HepG2 (cell line): ENCODE data around the gene OR52E1. TPM values are rescaled to one million over a fixed set of nuclear protein-coding genes. Genes with fewer than 3 reads are reported as not detected.

Experiments
- ATAC-seq: fragments of 200-7000 bp; cut with Tn5 transposase; 3 replicates; pipeline ENCODE4 v1.9.1; 2020; ENCODE audit warnings: mild to moderate bottlenecking, moderate library complexity
- BruUV-seq: library from RNA; stranded (reverse); fragments of 400-500 nt; replicated peaks from 2 replicates; lab custom pipeline; 2021; lab: Mats Ljungman, UMichigan
- CTCF ChIA-PET: fragments of 300-600 bp; formaldehyde crosslinking; extraction: SDS; loops from one replicate; lab custom pipeline; 2021; ENCODE audit warnings: low total read pairs, inconsistent platforms, low intra/inter-chr PET ratio; lab: Yijun Ruan, JAX
- POLR2A ChIA-PET: fragments of 350-600 bp; sonication (Branson Sonifier 250); formaldehyde crosslinking; loops from one replicate; lab custom pipeline; 2020; ENCODE audit warnings: antibody characterized with exemption, inconsistent platforms; lab: Yijun Ruan, JAX
- DNase-seq: peaks from one replicate; pipeline ENCODE4 v3.0.0-alpha.2; 2015; ENCODE audit warnings: low spot score
- FAIRE-seq: peaks from 3 replicates; lab custom pipeline; 2011; peaks lifted over from hg19 to GRCh38; lab: Jason Lieb, UNC
- H2AFZ ChIP-seq: one replicate; pipeline ENCODE4 v1.6.1; 2011; ENCODE audit warnings: low read length, inconsistent platforms
- H3K27ac ChIP-seq: fragments of 300-600 bp; 3 replicates; pipeline ENCODE4 v1.8.0; 2011; ENCODE audit warnings: mixed run types, mild to moderate bottlenecking, mixed read lengths, low read length, inconsistent platforms; ENCODE audit not compliant: insufficient read depth; ENCODE audit errors: extremely low read length
- H3K27me3 ChIP-seq, 2 experiments: fragments of 200-600 bp in 1 of 2; 2 replicates in 1 of 2; 3 replicates in 1 of 2; pipeline versions ENCODE4 v1.6.0 to v1.8.0; 2011; ENCODE audit warnings: low read length in 2 of 2, mild to moderate bottlenecking in 2 of 2, moderate library complexity in 2 of 2, inconsistent platforms in 1 of 2; ENCODE audit not compliant: insufficient read depth in 2 of 2, control insufficient read depth in 1 of 2
- H3K36me3 ChIP-seq, 2 experiments: fragments of 200-600 bp in 1 of 2; replicated peaks in 1 of 2; 2 replicates in 1 of 2; 3 replicates in 1 of 2; pipeline versions ENCODE4 v1.5.1 to v1.8.0; 2011; ENCODE audit warnings: low read length in 2 of 2, inconsistent platforms in 1 of 2; ENCODE audit not compliant: insufficient read depth in 2 of 2, control insufficient read depth in 1 of 2
- H3K4me1 ChIP-seq: 2 replicates; pipeline ENCODE4 v1.5.1; 2012; ENCODE audit warnings: low read length, inconsistent platforms; ENCODE audit not compliant: insufficient read depth
- H3K4me2 ChIP-seq: 2 replicates; pipeline ENCODE4 v1.6.0; 2011; ENCODE audit warnings: low read depth, low read length, inconsistent platforms
- H3K4me3 ChIP-seq, 3 experiments: fragments of 200-600 bp in 1 of 3; sonication (generic), shearing (Covaris generic) in 1 of 3; replicated peaks in 1 of 3; 2 replicates each; pipeline ENCODE4 v1.5.1; 2011 to 2016; ENCODE audit warnings: low read length in 3 of 3, inconsistent platforms in 2 of 3, low read depth in 2 of 3, mild to moderate bottlenecking in 2 of 3, control low read depth in 1 of 3, mixed read lengths in 1 of 3; ENCODE audit not compliant: insufficient read depth in 1 of 3
- H3K79me2 ChIP-seq: one replicate; pipeline ENCODE4 v1.6.1; 2011; ENCODE audit warnings: low read length, inconsistent platforms; ENCODE audit not compliant: insufficient read depth
- H3K9ac ChIP-seq: 2 replicates; pipeline ENCODE4 v1.6.0; 2011; ENCODE audit warnings: mild to moderate bottlenecking, low read depth, low read length, inconsistent platforms; ENCODE audit not compliant: insufficient read depth
- H3K9me3 ChIP-seq: 2 replicates; pipeline ENCODE4 v1.5.1; 2012; ENCODE audit warnings: mild to moderate bottlenecking, low read length
- H4K20me1 ChIP-seq: 2 replicates; pipeline ENCODE4 v1.6.0; 2011; ENCODE audit warnings: inconsistent platforms, mild to moderate bottlenecking, low read length, moderate library complexity; ENCODE audit not compliant: insufficient read depth
- ATAD3A ChIP-seq: sonication (generic); formaldehyde crosslinking; IDR thresholded peaks from 2 replicates; pipeline ENCODE4 v1.4.0; 2020; ENCODE audit warnings: missing genetic modification reagents
- EHMT2 ChIP-seq: fragments of 200-600 bp; sonication (generic); IDR thresholded peaks from 2 replicates; pipeline ENCODE4 v1.7.0; 2017; ENCODE audit warnings: antibody characterized with exemption, low read depth, low read length, borderline replicate concordance
- GPBP1L1 ChIP-seq: sonication (generic); formaldehyde crosslinking; IDR thresholded peaks from 2 replicates; pipeline ENCODE4 v1.5.0; 2020; ENCODE audit warnings: mild to moderate bottlenecking, missing genetic modification reagents
- HNF4A ChIP-seq: sonication (generic); formaldehyde crosslinking; IDR thresholded peaks from 2 replicates; pipeline ENCODE4 v1.4.0; 2020; ENCODE audit warnings: missing genetic modification reagents
- JUND ChIP-seq: sonication (generic); formaldehyde crosslinking; IDR thresholded peaks from 2 replicates; pipeline ENCODE4 v1.8.0; 2022; ENCODE audit warnings: mild to moderate bottlenecking, missing genetic modification reagents
- MIER3 ChIP-seq: IDR thresholded peaks from 2 replicates; pipeline ENCODE4 v1.6.1; 2016; ENCODE audit warnings: missing compliant biosample characterization, borderline replicate concordance
- NFIB ChIP-seq: sonication (generic); formaldehyde crosslinking; IDR thresholded peaks from 2 replicates; pipeline ENCODE4 v1.9.0; 2021; ENCODE audit warnings: missing genetic modification reagents, mild to moderate bottlenecking, borderline replicate concordance
- PHF8 ChIP-seq: sonication (generic); formaldehyde crosslinking; IDR thresholded peaks from 2 replicates; pipeline ENCODE4 v1.5.0; 2020; ENCODE audit warnings: missing genetic modification reagents
- PTBP1 ChIP-seq: fragments of 200-400 bp; formaldehyde crosslinking; IDR thresholded peaks from 2 replicates; pipeline ENCODE4 v1.6.1; 2018; ENCODE audit warnings: low read length, low read depth; ENCODE audit not compliant: poor library complexity, severe bottlenecking
- REPIN1 ChIP-seq: sonication (generic); formaldehyde crosslinking; IDR thresholded peaks from 2 replicates; pipeline ENCODE4 v1.8.0; 2022; ENCODE audit warnings: missing genetic modification reagents, low read depth, mild to moderate bottlenecking, borderline replicate concordance
- SMARCC2 ChIP-seq: fragments of 450-650 bp; IDR thresholded peaks from 2 replicates; pipeline ENCODE4 v1.6.1; 2017; ENCODE audit warnings: antibody characterized with exemption, mild to moderate bottlenecking
- TRIM24 ChIP-seq: sonication (generic); formaldehyde crosslinking; IDR thresholded peaks from 2 replicates; pipeline ENCODE4 v1.8.0; 2022; ENCODE audit warnings: mild to moderate bottlenecking, missing genetic modification reagents
- YY1 ChIP-seq: IDR thresholded peaks from 2 replicates; pipeline ENCODE4 v1.6.1; 2011; ENCODE audit warnings: low read length, low read depth, moderate library complexity, mild to moderate bottlenecking; ENCODE audit not compliant: insufficient read depth, insufficient replicate concordance
- ZNF101 ChIP-seq: sonication (generic); formaldehyde crosslinking; IDR thresholded peaks from 2 replicates; pipeline ENCODE4 v1.4.0; 2020; ENCODE audit warnings: mild to moderate bottlenecking, low read depth, missing genetic modification reagents, borderline replicate concordance
- ZNF510 ChIP-seq: sonication (generic); formaldehyde crosslinking; IDR thresholded peaks from 2 replicates; pipeline ENCODE4 v1.4.0; 2020; ENCODE audit warnings: low read depth, mild to moderate bottlenecking, missing genetic modification reagents
- ZNF512 ChIP-seq: sonication (generic); formaldehyde crosslinking; IDR thresholded peaks from 2 replicates; pipeline ENCODE4 v1.4.0; 2020; ENCODE audit warnings: mild to moderate bottlenecking, missing genetic modification reagents
- ZNF569 ChIP-seq: sonication (generic); formaldehyde crosslinking; IDR thresholded peaks from 2 replicates; pipeline ENCODE4 v1.5.0; 2020; ENCODE audit warnings: mild to moderate bottlenecking, missing genetic modification reagents, moderate library complexity, borderline replicate concordance
- ZNF878 ChIP-seq: sonication (generic); formaldehyde crosslinking; IDR thresholded peaks from 2 replicates; pipeline ENCODE4 v1.8.1; 2023; ENCODE audit warnings: mild to moderate bottlenecking, missing genetic modification reagents, moderate library complexity
- WGBS: methylation state at CpG from one replicate; pipeline ENCODE4 v1.1.6; 2017; ENCODE audit warnings: low lambda C conversion rate; 5-methylcytosine and 5-hydroxymethylcytosine counted together
- in situ Hi-C: cut with HindIII; loops from 2 replicates; pipeline ENCODE4 v1.10.0; 2017; ENCODE audit warnings: low pct_unique_long_range_greater_than_20kb; ENCODE audit not compliant: extremely low pct_ligation_motif_present
- intact Hi-C: fragments of 100-400 bp; cut with micrococcal nuclease; formaldehyde crosslinking; loops from one replicate; pipeline ENCODE4 v1.10.0; 2022; ENCODE audit not compliant: unreplicated experiment
- polyA plus RNA-seq, 8 experiments: library from polyadenylated mRNA; depleted of rRNA in 3 of 8; stranded (reverse) in 7 of 8; unstranded in 1 of 8; fragments of >200 nt; fragmentation: Illumina TruSeq in 4 of 8; extraction: Trizol in 4 of 8; gene quantifications; 2 replicates each; pipeline versions ENCODE4 v1.2.1 to v1.2.3, GENCODE V29; 2011 to 2016; ENCODE audit warnings: low read depth in 4 of 8, missing spikeins in 1 of 8, mixed read lengths in 1 of 8; ENCODE audit not compliant: insufficient read depth in 1 of 8
- total RNA-seq, 5 experiments: library from RNA; depleted of rRNA; stranded (reverse); fragments of >200 nt; fragmentation: Illumina TruSeq; extraction: Trizol; gene quantifications; 2 replicates each; pipeline ENCODE4 v1.2.3, GENCODE V29; 2016; ENCODE audit warnings: low read depth in 1 of 5
- TF ChIP-seq, protein P1 (sequence below): sonication (generic); formaldehyde crosslinking; IDR thresholded peaks from 2 replicates; pipeline ENCODE4 v1.5.0; 2020; ENCODE audit warnings: mild to moderate bottlenecking, missing genetic modification reagents

OR52E1 gene
- total and polyA plus RNA-seq, 2 of the 13 experiments (the other 11 are each of a cell fraction or from before 2014, with no cell fraction given), result not detected

DNA sequence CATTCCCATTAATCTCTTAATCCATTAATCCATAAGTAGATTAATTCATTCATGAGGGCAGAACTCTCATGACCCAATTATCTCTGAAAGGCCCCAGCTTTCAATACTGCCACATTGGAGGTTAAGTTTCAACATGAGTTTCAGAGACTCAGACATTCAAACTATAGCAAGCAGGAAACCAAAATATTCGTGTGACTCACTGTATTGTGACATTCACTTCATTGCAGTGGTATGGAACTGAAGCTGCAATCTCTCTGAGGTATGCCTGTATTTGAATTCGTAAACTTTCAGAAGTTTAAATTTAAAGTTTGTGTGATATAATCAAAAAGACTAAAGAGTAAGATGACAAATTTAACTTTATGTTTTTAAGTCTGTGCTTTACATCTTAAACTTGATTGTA lies 26.0 kb upstream of the OR52E1 start (continued):
- TF ChIP-seq NFIB (CRISPR knock-in tag) (no peak), EHMT2 (no peak), ZNF569 (CRISPR knock-in tag) (no peak), ZNF510 (no peak), ZNF878 (CRISPR knock-in tag) (no peak)

DNA sequence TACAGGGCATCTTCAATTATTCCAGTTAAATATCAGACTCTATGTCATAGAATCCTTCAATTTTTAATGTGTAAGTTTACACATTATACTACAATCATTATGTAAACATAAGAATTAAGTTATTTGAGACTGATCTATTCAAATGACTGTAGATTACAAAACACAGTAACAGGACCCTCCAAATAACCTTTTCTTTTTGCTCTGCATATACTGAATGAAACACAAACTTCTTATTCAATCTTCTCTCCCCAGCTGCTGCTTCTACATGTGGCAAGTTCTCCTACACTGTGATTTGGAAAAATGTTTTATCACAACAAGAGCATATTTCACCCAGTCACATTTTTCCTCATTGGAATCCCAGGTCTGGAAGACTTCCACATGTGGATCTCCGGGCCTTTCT lies 23.1 kb upstream of the OR52E1 start, which contains the start of gene OR52J3:
OR52J3 (plus strand) TSS at position 301 of the 400 bp plus-strand sequence; CDS start at position 301, 0 bp downstream.
- intact Hi-C loops, result no loop called here
- Histone ChIP-seq H3K79me2 (no peaks in the 10 kb centered on the region), H3K27ac (no peak within 1 kb of the TSS), H3K4me3 (no peak within 1 kb of the TSS), H3K27me3 (no peaks in the 10 kb centered on the region; a peak in 1 of 5 replicates), H3K9me3 (no peaks in the 10 kb centered on the region), H3K36me3 (no peaks in the 10 kb centered on the region), H2AFZ (no peak within 1 kb of the TSS), H4K20me1 (no peaks in the 10 kb centered on the region), H3K9ac (no peak within 1 kb of the TSS), H3K4me1 (no peaks in the 10 kb centered on the region), H3K4me2 (no peak within 1 kb of the TSS)
- no peak for DNase-seq
- in situ Hi-C loops, result no loop called here
- ChIA-PET CTCF (no interaction called here), POLR2A (no interaction called here)
- FAIRE-seq, result no peak
- WGBS, result 0% methylated on average over 1 of the region's 1 CpG
- no peak for ATAC-seq
- no TSS peak for BruUV-seq
- TF ChIP-seq, protein P1, sequence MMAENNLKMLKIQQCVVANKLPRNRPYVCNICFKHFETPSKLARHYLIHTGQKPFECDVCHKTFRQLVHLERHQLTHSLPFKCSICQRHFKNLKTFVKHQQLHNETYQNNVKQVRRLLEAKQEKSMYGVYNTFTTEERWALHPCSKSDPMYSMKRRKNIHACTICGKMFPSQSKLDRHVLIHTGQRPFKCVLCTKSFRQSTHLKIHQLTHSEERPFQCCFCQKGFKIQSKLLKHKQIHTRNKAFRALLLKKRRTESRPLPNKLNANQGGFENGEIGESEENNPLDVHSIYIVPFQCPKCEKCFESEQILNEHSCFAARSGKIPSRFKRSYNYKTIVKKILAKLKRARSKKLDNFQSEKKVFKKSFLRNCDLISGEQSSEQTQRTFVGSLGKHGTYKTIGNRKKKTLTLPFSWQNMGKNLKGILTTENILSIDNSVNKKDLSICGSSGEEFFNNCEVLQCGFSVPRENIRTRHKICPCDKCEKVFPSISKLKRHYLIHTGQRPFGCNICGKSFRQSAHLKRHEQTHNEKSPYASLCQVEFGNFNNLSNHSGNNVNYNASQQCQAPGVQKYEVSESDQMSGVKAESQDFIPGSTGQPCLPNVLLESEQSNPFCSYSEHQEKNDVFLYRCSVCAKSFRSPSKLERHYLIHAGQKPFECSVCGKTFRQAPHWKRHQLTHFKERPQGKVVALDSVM (CRISPR knock-in tag), result no peak
- TF ChIP-seq GPBP1L1 (CRISPR knock-in tag), result no peak
- TF ChIP-seq TRIM24 (CRISPR knock-in tag), result no peak
- TF ChIP-seq ZNF101, result no peak
- TF ChIP-seq PHF8 (CRISPR knock-in tag), result no peak
- TF ChIP-seq SMARCC2, result no peak
- no peak for TF ChIP-seq JUND (CRISPR knock-in tag)
- no peak for TF ChIP-seq MIER3 (CRISPR knock-in tag)
- no peak for TF ChIP-seq ATAD3A (CRISPR knock-in tag)
- TF ChIP-seq ZNF512, result no peak
- no peak for TF ChIP-seq HNF4A
- TF ChIP-seq REPIN1 (CRISPR knock-in tag), result no peak
- TF ChIP-seq YY1, result no peak
- no peak for TF ChIP-seq PTBP1
